ENCODE measurements around the gene SATB2.

SATB2 gene

GRCh38 chr2:199414001-199414400 is 43.7 kb downstream of the SATB2 start:
- Histone ChIP-seq H2BK120ac (ENCODE audit: low read depth, low read length) (no peak overlapping the region), H3K4ac (ENCODE audit: low read depth, low read length) (no peak overlapping the region), H3K4me2 (ENCODE audit: low read length) (no peak overlapping the region), H2AK5ac (ENCODE audit: low read length) (no peak overlapping the region), H3K23ac (ENCODE audit: low read length) (no peak overlapping the region), H3K4me1 (ENCODE audit: control insufficient read depth, low read depth, low read length) (peaks cover 1% of the 10 kb centered on the region), H3K56ac (ENCODE audit: low read length) (no peak overlapping the region), H3K27ac (ENCODE audit: low read depth, low read length) (no peak overlapping the region), H3K18ac (ENCODE audit: low read length) (no peak overlapping the region), H2BK15ac (replicated peaks; ENCODE audit: low read depth) (no peak overlapping the region), H4K5ac (ENCODE audit: low read length) (no peak overlapping the region), H3K79me1 (ENCODE audit: low read length) (no peaks in the 10 kb centered on the region), H2BK5ac (ENCODE audit: low read length) (no peak overlapping the region), H3K36me3 (ENCODE audit: control insufficient read depth, insufficient read depth, low read length) (no peaks in the 10 kb centered on the region), H4K8ac (ENCODE audit: low read depth, low read length) (no peak overlapping the region), H3K4me3 (ENCODE audit: low read length) (no peak overlapping the region), H3K79me2 (ENCODE audit: control insufficient read depth, insufficient read depth, low read length) (no peaks in the 10 kb centered on the region), H3K9ac (ENCODE audit: low read length) (no peak overlapping the region), H3K27me3 (ENCODE audit: insufficient read depth, low read length, poor library complexity) (no peaks in the 10 kb centered on the region)
- WGBS (ENCODE audit: extremely low coverage, insufficient coverage, low lambda C conversion rate) = no CpG with 5 or more reads among the region's 3 CpGs
- no peak for DNase-seq

- Histone ChIP-seq H3K27ac (ENCODE audit: low read depth, low read length) (no peak overlapping the region), H3K4me3 (ENCODE audit: low read length) (no peak overlapping the region)
- no CpG with 5 or more reads among the region's 4 CpGs for WGBS (ENCODE audit: extremely low coverage, insufficient coverage, low lambda C conversion rate)
Observed at GRCh38 chr2:199409759-199410529, 47.8 kb downstream of the SATB2 start.

GRCh38 chr2:199407421-199407820 is 50.3 kb downstream of the SATB2 start:
- no peak overlapping the region for H2BK5ac ChIP-seq (ENCODE audit: low read length)
- peak; percentile 28 for DNase-seq
- no peak overlapping the region for H3K56ac ChIP-seq (ENCODE audit: low read length)
- H3K4ac ChIP-seq (ENCODE audit: low read depth, low read length) = no peak overlapping the region
- no peak overlapping the region for H3K27ac ChIP-seq (ENCODE audit: low read depth, low read length)
- H3K9ac ChIP-seq (ENCODE audit: low read length) = no peak overlapping the region
- H4K8ac ChIP-seq (ENCODE audit: low read depth, low read length) = no peak overlapping the region
- H2AK5ac ChIP-seq (ENCODE audit: low read length) = no peak overlapping the region
- no peaks in the 10 kb centered on the region for H3K79me2 ChIP-seq (ENCODE audit: control insufficient read depth, insufficient read depth, low read length)
- no peak overlapping the region for H3K18ac ChIP-seq (ENCODE audit: low read length)
- no peaks in the 10 kb centered on the region for H3K36me3 ChIP-seq (ENCODE audit: control insufficient read depth, insufficient read depth, low read length)
- H3K79me1 ChIP-seq (ENCODE audit: low read length) = no peaks in the 10 kb centered on the region
- no peak overlapping the region for H2BK15ac ChIP-seq (replicated peaks; ENCODE audit: low read depth)
- H3K23ac ChIP-seq (ENCODE audit: low read length) = no peak overlapping the region
- H3K27me3 ChIP-seq (ENCODE audit: insufficient read depth, low read length, poor library complexity) = no peaks in the 10 kb centered on the region
- H2BK120ac ChIP-seq (ENCODE audit: low read depth, low read length) = no peak overlapping the region
- no peak overlapping the region for H3K4me3 ChIP-seq (ENCODE audit: low read length)
- no peak overlapping the region for H4K5ac ChIP-seq (ENCODE audit: low read length)
- no peak overlapping the region for H3K4me2 ChIP-seq (ENCODE audit: low read length)
- H3K4me1 ChIP-seq (ENCODE audit: control insufficient read depth, low read depth, low read length) = peaks cover 1% of the 10 kb centered on the region

More at GRCh38 chr2:199409759-199410529, 47.8 kb downstream of the SATB2 start:
- Histone ChIP-seq H2BK5ac (ENCODE audit: low read length) (no peak overlapping the region), H3K79me2 (ENCODE audit: control insufficient read depth, insufficient read depth, low read length) (no peaks in the 10 kb centered on the region), H2AK5ac (ENCODE audit: low read length) (no peak overlapping the region), H3K56ac (ENCODE audit: low read length) (no peak overlapping the region), H4K8ac (ENCODE audit: low read depth, low read length) (no peak overlapping the region), H4K5ac (ENCODE audit: low read length) (no peak overlapping the region), H3K23ac (ENCODE audit: low read length) (no peak overlapping the region), H2BK120ac (ENCODE audit: low read depth, low read length) (no peak overlapping the region), H3K9ac (ENCODE audit: low read length) (no peak overlapping the region), H3K4me2 (ENCODE audit: low read length) (no peak overlapping the region), H3K4me1 (ENCODE audit: control insufficient read depth, low read depth, low read length) (peaks cover 1% of the 10 kb centered on the region), H3K36me3 (ENCODE audit: control insufficient read depth, insufficient read depth, low read length) (no peaks in the 10 kb centered on the region), H3K18ac (ENCODE audit: low read length) (peak overlapping the region; percentile 39), H3K4ac (ENCODE audit: low read depth, low read length) (no peak overlapping the region), H3K27me3 (ENCODE audit: insufficient read depth, low read length, poor library complexity) (no peaks in the 10 kb centered on the region), H3K79me1 (ENCODE audit: low read length) (no peaks in the 10 kb centered on the region), H2BK15ac (replicated peaks; ENCODE audit: low read depth) (no peak overlapping the region)
- DNase-seq = no peak

DNA sequence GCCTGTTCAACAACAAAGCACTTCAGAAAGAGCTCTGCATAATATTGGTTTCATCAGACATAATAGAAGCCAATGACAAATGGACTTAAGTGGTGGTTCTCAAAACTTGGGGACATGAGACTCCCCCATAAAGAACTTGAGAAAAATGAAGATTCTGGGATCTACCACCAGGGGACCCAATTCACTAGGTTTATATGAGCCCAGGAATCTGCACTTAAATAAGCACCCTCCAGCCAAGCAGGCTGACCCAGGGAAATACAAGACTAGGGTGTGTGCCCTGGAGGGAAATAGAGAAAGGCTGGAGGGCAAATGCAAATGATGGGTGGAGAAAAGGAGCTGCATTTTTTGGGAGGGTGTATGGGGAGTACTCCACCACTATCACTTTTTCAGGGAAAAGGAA is 52.5 kb downstream of the SATB2 start:
- Histone ChIP-seq H3K23ac (ENCODE audit: low read length) (no peak overlapping the region), H3K79me2 (ENCODE audit: control insufficient read depth, insufficient read depth, low read length) (no peaks in the 10 kb centered on the region), H4K8ac (ENCODE audit: low read depth, low read length) (no peak overlapping the region), H2BK15ac (replicated peaks; ENCODE audit: low read depth) (no peak overlapping the region), H2BK5ac (ENCODE audit: low read length) (no peak overlapping the region), H3K4ac (ENCODE audit: low read depth, low read length) (no peak overlapping the region), H3K4me2 (ENCODE audit: low read length) (no peak overlapping the region), H3K4me1 (ENCODE audit: control insufficient read depth, low read depth, low read length) (no peaks in the 10 kb centered on the region), H3K4me3 (ENCODE audit: low read length) (no peak overlapping the region), H2BK120ac (ENCODE audit: low read depth, low read length) (no peak overlapping the region), H3K36me3 (ENCODE audit: control insufficient read depth, insufficient read depth, low read length) (no peaks in the 10 kb centered on the region), H3K27ac (ENCODE audit: low read depth, low read length) (no peak overlapping the region), H3K27me3 (ENCODE audit: insufficient read depth, low read length, poor library complexity) (no peaks in the 10 kb centered on the region), H3K9ac (ENCODE audit: low read length) (no peak overlapping the region), H3K79me1 (ENCODE audit: low read length) (no peaks in the 10 kb centered on the region), H3K18ac (ENCODE audit: low read length) (no peak overlapping the region), H2AK5ac (ENCODE audit: low read length) (no peak overlapping the region), H4K5ac (ENCODE audit: low read length) (no peak overlapping the region), H3K56ac (ENCODE audit: low read length) (no peak overlapping the region)
- DNase-seq = peak; percentile 62

- no peak overlapping the region for H3K23ac ChIP-seq (ENCODE audit: low read length)
- H3K79me1 ChIP-seq (ENCODE audit: low read length) = no peaks in the 10 kb centered on the region
- no peak overlapping the region for H3K18ac ChIP-seq (ENCODE audit: low read length)
- H4K5ac ChIP-seq (ENCODE audit: low read length) = no peak overlapping the region
- no peak overlapping the region for H3K27ac ChIP-seq (ENCODE audit: low read depth, low read length)
- no peak overlapping the region for H2BK120ac ChIP-seq (ENCODE audit: low read depth, low read length)
- no peak overlapping the region for H2BK15ac ChIP-seq (replicated peaks; ENCODE audit: low read depth)
- no peak overlapping the region for H3K4me3 ChIP-seq (ENCODE audit: low read length)
- no peaks in the 10 kb centered on the region for H3K79me2 ChIP-seq (ENCODE audit: control insufficient read depth, insufficient read depth, low read length)
- no peaks in the 10 kb centered on the region for H3K27me3 ChIP-seq (ENCODE audit: insufficient read depth, low read length, poor library complexity)
- WGBS (ENCODE audit: extremely low coverage, insufficient coverage, low lambda C conversion rate) = no CpG with 5 or more reads among the region's 1 CpG
- H3K9ac ChIP-seq (ENCODE audit: low read length) = no peak overlapping the region
- no peak overlapping the region for H2BK5ac ChIP-seq (ENCODE audit: low read length)
- no peak overlapping the region for H3K56ac ChIP-seq (ENCODE audit: low read length)
- no peak overlapping the region for H2AK5ac ChIP-seq (ENCODE audit: low read length)
- no peaks in the 10 kb centered on the region for H3K4me1 ChIP-seq (ENCODE audit: control insufficient read depth, low read depth, low read length)
- H4K8ac ChIP-seq (ENCODE audit: low read depth, low read length) = no peak overlapping the region
- no peaks in the 10 kb centered on the region for H3K36me3 ChIP-seq (ENCODE audit: control insufficient read depth, insufficient read depth, low read length)
- no peak for DNase-seq
- H3K4me2 ChIP-seq (ENCODE audit: low read length) = no peak overlapping the region
- H3K4ac ChIP-seq (ENCODE audit: low read depth, low read length) = no peak overlapping the region
Observed at GRCh38 chr2:199404841-199405240, 52.9 kb downstream of the SATB2 start.

DNA sequence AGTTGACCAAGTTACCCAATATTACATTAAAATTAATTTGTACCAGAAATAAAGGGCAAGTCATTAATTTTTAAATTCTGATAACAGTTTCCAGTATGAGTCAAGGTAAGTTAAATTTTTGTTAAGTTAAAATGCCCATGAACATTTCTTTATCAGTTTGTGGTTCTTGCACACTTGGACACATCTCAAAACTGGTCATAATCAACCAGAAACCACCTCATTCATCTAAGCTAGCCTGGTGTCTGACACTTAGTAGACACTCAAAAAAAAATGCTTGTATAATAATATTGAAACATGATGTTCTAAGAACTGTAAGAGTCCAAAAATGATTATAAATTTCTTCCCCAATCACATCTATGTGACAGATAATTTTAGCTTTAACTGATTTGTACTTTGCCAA is 62.4 kb downstream of the SATB2 start:
- Histone ChIP-seq H2BK5ac (ENCODE audit: low read length) (no peak overlapping the region), H3K4me3 (ENCODE audit: low read length) (no peak overlapping the region), H2BK120ac (ENCODE audit: low read depth, low read length) (no peak overlapping the region), H3K36me3 (ENCODE audit: control insufficient read depth, insufficient read depth, low read length) (no peaks in the 10 kb centered on the region), H3K9ac (ENCODE audit: low read length) (no peak overlapping the region), H4K5ac (ENCODE audit: low read length) (no peak overlapping the region), H3K27me3 (ENCODE audit: insufficient read depth, low read length, poor library complexity) (no peaks in the 10 kb centered on the region), H3K4me2 (ENCODE audit: low read length) (no peak overlapping the region), H3K27ac (ENCODE audit: low read depth, low read length) (no peak overlapping the region), H4K8ac (ENCODE audit: low read depth, low read length) (no peak overlapping the region), H3K18ac (ENCODE audit: low read length) (no peak overlapping the region), H3K4me1 (ENCODE audit: control insufficient read depth, low read depth, low read length) (no peaks in the 10 kb centered on the region), H3K23ac (ENCODE audit: low read length) (no peak overlapping the region), H2BK15ac (replicated peaks; ENCODE audit: low read depth) (no peak overlapping the region), H3K79me1 (ENCODE audit: low read length) (no peaks in the 10 kb centered on the region), H3K56ac (ENCODE audit: low read length) (no peak overlapping the region), H3K79me2 (ENCODE audit: control insufficient read depth, insufficient read depth, low read length) (no peaks in the 10 kb centered on the region), H3K4ac (ENCODE audit: low read depth, low read length) (no peak overlapping the region), H2AK5ac (ENCODE audit: low read length) (no peak overlapping the region)
- DNase-seq = no peak

Measured in mesendoderm (in vitro differentiated cells).